GM21576 (cell line): Measurements from ENCODE around the gene ARPP21.
A peak's percentile ranks its signal among the peaks of the same experiment; 100 is the strongest.

Source experiments
- ATAC-seq: cut with Tn5 transposase; IDR thresholded peaks from one replicate; pipeline ENCODE4 v1.9.1; 2021; ENCODE audit warnings: mild to moderate bottlenecking, moderate library complexity; ENCODE audit not compliant: unreplicated experiment

ARPP21 gene

DNA sequence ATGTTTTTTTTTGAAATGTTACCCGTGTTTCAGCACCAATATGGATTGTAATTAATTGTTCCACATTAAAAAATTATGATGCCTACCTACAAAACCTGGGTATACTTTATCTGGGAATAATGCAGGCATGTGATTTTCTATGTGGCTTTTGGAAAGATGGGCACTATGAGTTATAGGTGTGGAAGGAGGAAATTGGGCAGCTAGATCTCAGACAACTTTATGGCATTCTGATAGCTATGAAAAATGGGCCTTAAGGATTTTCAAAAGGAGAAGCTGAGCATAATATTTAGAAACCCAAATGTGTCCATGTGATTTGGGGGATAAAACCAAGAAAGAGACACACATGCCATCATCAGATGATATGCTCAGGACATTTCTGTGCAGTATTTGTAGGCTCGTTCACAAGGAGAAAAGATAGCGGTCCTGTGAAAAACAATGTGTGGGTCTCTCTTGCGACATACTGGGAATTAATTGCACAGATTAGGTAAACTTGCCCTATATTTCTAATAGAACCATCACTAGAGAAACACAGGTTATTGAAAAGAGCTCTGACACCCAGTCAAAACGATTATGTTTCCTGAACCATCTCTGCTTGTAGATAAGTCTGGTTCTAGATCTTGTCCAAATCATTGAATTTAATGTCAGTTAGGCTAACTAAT lies 35.3 kb downstream of the ARPP21 start:
- no peak for ATAC-seq

DNA sequence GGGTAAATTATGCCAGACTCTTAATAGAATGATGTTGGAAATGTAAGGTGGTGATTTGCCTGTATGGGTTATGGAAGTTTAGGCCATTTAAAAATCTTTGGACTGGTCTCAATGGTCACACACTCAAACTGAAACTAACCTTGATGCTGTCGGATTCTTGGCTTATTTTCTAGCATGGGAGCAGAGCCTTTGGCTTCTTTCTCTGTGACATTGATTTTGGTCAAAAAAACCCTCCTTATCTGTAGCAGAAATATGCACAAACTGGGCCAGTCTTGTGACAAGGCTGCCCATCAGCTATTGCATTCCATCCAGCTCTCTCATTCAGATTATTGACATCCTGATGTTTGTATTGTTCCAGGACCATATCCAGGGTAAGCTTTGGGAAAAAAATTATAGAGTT lies 35.9 kb downstream of the ARPP21 start:
- no peak for ATAC-seq

DNA sequence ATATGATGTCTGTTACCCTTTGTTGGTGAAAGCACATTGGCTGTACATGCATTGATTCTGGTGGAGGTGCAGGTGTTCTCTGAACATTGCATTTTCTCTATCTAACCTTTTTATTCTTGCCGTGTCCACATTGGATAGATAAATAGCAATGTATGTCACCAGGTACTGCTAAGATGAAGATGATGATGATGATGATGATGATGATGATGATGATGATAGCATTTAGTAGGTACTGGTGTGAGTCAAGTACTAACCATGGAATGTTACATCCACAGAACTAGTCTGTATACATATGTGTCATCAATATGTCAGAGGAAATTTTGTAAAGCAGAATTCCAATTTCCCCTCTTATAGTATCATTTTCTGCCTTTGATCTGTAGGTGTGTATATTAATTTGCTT lies 36.3 kb downstream of the ARPP21 start:
- no peak for ATAC-seq

- ATAC-seq = no peak
Observed at GRCh38 chr3:35677797-35678196, 38.5 kb downstream of the ARPP21 start.

DNA sequence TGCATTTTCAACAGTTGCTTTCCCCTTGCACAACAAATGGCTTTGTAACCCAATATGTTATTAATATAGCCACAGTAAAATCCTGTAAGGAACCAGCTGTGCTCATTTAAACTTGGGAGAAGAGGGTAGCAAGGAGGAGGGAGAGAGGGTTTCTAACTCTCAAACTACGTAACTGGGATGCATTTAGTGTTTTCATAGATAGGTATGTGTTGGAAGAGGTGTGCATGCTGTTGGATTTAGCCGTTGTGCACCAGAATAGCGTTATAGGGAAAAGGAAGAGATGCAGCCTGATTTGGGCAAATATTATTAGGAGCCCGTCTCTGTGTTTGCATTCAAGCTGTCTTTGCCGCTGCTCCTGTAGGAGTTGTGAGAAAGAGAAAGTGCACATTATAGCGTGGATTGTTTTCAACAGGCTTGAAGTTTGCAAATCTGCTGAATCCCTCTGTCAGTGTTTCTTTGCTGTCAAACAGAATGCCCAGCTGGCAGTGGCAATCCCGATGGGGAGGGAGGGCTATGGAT lies 39.4 kb downstream of the ARPP21 start:
- no peak for ATAC-seq

GRCh38 chr3:35679409-35680080 lies 40.2 kb downstream of the ARPP21 start:
- no peak for ATAC-seq

DNA sequence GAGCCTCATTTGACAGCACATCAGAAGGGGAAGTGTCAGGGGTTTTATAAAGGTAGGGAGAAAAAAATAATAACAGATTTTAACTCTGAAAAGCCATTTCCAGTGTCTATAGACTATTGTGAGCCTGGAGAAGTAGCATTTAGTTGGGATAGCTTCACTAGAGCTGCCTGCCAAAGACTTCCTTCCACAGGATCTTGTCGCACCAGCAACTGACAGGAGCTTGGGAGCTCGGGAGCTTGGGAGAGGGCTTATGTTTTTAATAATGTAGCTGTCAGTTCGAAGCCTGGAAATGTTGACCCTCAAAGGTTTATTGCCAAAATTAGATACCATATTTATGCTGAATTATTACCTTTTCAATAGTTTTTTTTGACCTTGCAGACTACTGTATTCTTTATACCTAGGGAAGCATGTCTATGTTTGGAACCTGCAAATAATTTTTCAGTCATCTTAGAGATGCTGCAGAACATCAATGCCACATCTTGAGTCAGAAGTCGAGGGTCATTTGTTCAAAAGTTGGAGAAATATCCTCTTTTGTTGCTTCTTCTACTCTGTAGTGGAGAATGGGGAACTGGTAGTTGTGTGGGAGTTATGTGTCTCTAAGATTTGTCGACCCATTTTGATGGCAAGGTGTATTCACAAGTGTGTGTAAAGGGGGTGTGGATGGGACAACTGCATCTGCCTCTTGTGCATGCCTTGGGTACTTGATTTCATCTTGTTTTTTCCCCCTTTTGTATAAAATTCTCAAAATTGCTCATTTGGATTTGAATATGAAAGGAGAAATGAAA lies 41.7 kb downstream of the ARPP21 start:
- no peak for ATAC-seq

- no peak for ATAC-seq
Observed at GRCh38 chr3:35685153-35685552, 45.8 kb downstream of the ARPP21 start.

DNA sequence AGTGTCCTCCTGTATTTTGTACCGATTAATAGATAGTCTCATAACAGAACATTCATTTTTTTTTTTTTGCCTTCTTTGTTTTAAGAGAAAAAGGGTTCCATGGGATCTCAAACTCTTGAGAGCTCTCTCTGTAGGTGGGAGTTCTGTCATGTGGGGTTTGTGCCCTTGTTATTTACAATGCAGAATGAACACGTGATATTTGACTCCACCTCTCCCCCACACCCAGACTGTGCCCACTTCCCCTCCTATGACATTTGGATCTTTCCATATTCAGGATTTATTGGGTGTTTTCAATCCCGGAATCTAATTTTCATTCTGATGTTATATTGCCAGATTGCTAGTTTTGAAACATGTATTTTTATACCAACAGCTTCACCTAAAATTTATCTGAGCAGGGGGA lies 49.5 kb downstream of the ARPP21 start:
- no peak for ATAC-seq

DNA sequence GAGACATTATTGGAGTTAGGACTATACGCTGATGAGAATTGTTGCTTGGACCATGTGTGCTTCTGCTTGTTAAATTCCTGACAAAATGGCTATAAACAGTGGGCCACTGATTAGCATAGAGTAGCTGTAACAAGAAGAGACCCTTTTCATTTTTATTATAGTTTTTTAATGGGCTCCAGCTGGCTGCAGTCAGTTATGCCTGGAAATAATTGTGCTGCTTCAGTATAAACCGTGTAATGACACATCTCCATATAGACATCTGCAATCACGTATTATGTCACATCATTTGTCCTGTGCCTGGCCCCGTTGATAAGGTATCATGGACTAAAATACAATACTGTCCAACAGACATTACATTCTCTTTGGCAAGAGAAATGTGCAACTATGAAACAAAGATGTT lies 50.9 kb downstream of the ARPP21 start:
- no peak for ATAC-seq

DNA sequence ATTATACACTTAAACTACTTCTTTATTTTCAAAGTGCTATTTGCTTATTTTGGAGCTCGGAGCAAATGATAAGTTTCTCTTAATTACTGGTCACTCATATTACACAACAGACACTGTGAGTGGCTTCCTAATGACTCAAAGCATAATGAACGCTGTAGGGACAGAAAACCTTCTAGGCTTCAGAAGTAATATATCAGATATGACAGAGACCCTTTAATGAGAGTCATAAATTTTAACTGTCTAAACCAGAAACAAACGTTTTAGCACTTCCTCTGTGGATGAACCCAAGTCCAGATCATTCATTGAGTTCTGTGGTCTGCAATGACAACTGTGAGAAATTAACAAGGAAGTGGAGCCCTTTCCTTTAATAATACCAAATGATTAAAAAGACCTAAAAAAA lies 66.6 kb downstream of the ARPP21 start:
- no peak for ATAC-seq

- ATAC-seq = no peak
Observed at GRCh38 chr3:35707904-35708303, 68.6 kb downstream of the ARPP21 start.

GRCh38 chr3:35708394-35709271 lies 69.3 kb downstream of the ARPP21 start:
- peak; percentile 47 for ATAC-seq

DNA sequence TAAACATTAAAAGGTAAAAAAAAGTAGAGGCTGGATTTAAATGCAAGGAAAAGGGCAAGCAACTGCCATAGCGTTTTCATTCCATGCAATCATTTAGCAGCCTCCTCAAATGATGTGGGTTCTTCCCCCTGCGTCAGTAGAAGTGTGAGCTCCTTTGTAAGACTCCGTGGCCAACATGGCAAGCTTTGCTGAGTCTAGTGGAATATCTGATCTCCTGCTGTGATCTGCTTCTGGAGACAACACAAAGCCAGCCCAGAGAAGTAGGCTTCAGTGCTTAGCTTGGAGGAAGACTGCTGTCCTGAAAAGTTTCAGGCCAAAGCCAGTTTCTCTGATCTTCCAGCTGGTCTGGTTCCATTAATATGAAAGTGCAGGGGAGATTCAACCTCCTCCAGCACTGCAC lies 70.4 kb downstream of the ARPP21 start:
- no peak for ATAC-seq

DNA sequence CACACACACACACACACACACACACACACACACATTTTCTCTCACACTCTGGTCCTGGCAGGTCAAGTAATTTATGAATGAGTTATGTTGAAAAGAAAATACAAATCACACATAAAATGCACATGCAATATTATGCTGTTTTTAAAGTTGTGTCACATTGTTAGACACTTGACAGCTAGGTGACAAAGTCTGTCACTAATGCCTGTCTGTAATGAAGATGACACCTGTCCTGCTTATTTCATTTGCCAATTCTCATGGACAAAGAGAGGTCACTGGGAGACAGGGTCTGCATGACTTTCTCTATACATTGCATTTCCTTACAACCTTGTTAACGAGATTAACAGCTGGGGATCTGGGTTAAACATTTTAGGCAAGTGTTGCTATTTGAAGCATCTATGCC lies 71.2 kb downstream of the ARPP21 start:
- no peak for ATAC-seq

GRCh38 chr3:35718921-35719320 lies 79.6 kb downstream of the ARPP21 start:
- no peak for ATAC-seq

DNA sequence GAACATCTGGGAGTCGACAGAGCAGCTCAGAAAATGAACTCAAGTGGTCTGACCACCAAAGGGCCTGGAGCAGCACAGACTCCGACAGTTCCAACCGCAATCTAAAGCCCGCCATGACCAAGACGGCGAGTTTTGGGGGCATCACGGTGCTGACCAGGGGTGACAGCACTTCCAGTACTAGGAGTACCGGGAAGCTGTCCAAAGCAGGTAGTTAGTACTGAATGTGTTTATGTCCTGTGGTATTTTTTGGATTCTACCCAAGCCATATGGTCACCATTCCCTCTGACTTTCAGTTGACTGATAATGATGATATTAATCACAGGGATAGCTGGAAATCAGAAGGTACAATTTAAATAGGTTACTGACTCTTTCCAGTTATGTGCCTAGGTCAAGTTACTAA lies 82.3 kb downstream of the ARPP21 start:
- no peak for ATAC-seq

GRCh38 chr3:35722902-35723301 lies 83.6 kb downstream of the ARPP21 start:
- ATAC-seq = no peak

GRCh38 chr3:35723480-35724097 lies 84.3 kb downstream of the ARPP21 start:
- ATAC-seq = no peak

- no peak for ATAC-seq
Observed at GRCh38 chr3:35724106-35724505, 84.8 kb downstream of the ARPP21 start.
